K562 (cell line): Measurements from ENCODE around the gene CRYBB1. TPM values are rescaled to one million over a fixed set of nuclear protein-coding genes. Genes with fewer than 3 reads are reported as not detected.

ENCODE experiments used
- ADNP ChIP-seq: fragments of 200-800 bp; sonication (Bioruptor generic); IDR thresholded peaks from 2 replicates; pipeline ENCODE4 v1.6.1; 2016; ENCODE audit warnings: missing genetic modification characterization, missing compliant biosample characterization
- ATF2 ChIP-seq: sonication (generic); formaldehyde crosslinking; IDR thresholded peaks from 2 replicates; pipeline ENCODE4 v1.8.1; 2022; ENCODE audit warnings: missing genetic modification reagents
- ATF7 ChIP-seq: fragments of 450-650 bp; IDR thresholded peaks from 2 replicates; pipeline ENCODE4 v1.7.1; 2014; ENCODE audit warnings: mild to moderate bottlenecking, moderate library complexity
- ERF ChIP-seq: fragments of 450-650 bp; formaldehyde crosslinking; IDR thresholded peaks from 2 replicates; pipeline ENCODE4 v1.4.0; 2020; ENCODE audit warnings: mild to moderate bottlenecking, mixed read lengths
- ETV5 ChIP-seq: sonication (generic); formaldehyde crosslinking; IDR thresholded peaks from 2 replicates; pipeline ENCODE4 v1.4.0; 2020; ENCODE audit warnings: low read depth, mild to moderate bottlenecking, missing genetic modification reagents
- EWSR1 ChIP-seq: fragments of 450-650 bp; IDR thresholded peaks from 2 replicates; pipeline ENCODE4 v1.6.1; 2018; ENCODE audit warnings: borderline replicate concordance, mild to moderate bottlenecking, low read depth, moderate library complexity; ENCODE audit not compliant: partially characterized antibody
- GTF3C2 ChIP-seq: IDR thresholded peaks from 3 replicates; pipeline ENCODE4 v1.6.1; 2011; ENCODE audit warnings: borderline replicate concordance, mild to moderate bottlenecking, moderate library complexity; ENCODE audit not compliant: insufficient read length; ENCODE audit errors: extremely low read depth
- KHSRP ChIP-seq: fragments of 450-650 bp; IDR thresholded peaks from 2 replicates; pipeline ENCODE4 v1.6.1; 2017
- KLF1 ChIP-seq: fragments of 450-650 bp; IDR thresholded peaks from 2 replicates; pipeline ENCODE4 v1.6.1; 2016; ENCODE audit warnings: missing genetic modification characterization, missing compliant biosample characterization
- MYC ChIP-seq, 2 experiments: fragments of 250-450 bp in 1 of 2; sonication (Bioruptor Pico) in 1 of 2; IDR thresholded peaks; 2 replicates each; pipeline versions ENCODE4 v1.5.1 to v1.6.1; 2012 to 2021; ENCODE audit warnings: low read depth in 2 of 2, borderline replicate concordance in 1 of 2, improper control_type of control experiment in 1 of 2, low read length in 1 of 2, mild to moderate bottlenecking in 1 of 2, moderate library complexity in 1 of 2
- NFATC3 ChIP-seq: fragments of 450-650 bp; IDR thresholded peaks from 2 replicates; pipeline ENCODE4 v1.6.1; 2017; ENCODE audit warnings: mild to moderate bottlenecking
- NR0B1 ChIP-seq: fragments of 450-650 bp; IDR thresholded peaks from one replicate; pipeline ENCODE4 v1.6.1; 2018; ENCODE audit warnings: mild to moderate bottlenecking, moderate library complexity; ENCODE audit not compliant: partially characterized antibody
- PHF20 ChIP-seq: fragments of 450-650 bp; IDR thresholded peaks from 2 replicates; pipeline ENCODE4 v1.6.1; 2018; ENCODE audit not compliant: partially characterized antibody
- POLR2G ChIP-seq: fragments of 200-400 bp; formaldehyde crosslinking; IDR thresholded peaks from 2 replicates; pipeline ENCODE4 v1.6.1; 2017; ENCODE audit warnings: low read depth, mild to moderate bottlenecking, antibody characterized with exemption, low read length, moderate library complexity
- PTBP1 ChIP-seq: fragments of 200-400 bp; formaldehyde crosslinking; IDR thresholded peaks from 2 replicates; pipeline ENCODE4 v1.6.1; 2017; ENCODE audit warnings: low read depth, low read length
- RB1 ChIP-seq: fragments of 450-650 bp; IDR thresholded peaks from 2 replicates; pipeline ENCODE4 v1.6.1; 2017; ENCODE audit warnings: low read depth, mild to moderate bottlenecking
- ZFP30 ChIP-seq: fragments of 250-450 bp; sonication (Bioruptor Pico); IDR thresholded peaks from 2 replicates; pipeline ENCODE4 v1.8.0; 2022; ENCODE audit warnings: moderate library complexity, mild to moderate bottlenecking, inconsistent platforms, borderline replicate concordance
- ZNF146 ChIP-seq: IDR thresholded peaks from one replicate; pipeline ENCODE4 v1.6.1; 2018; ENCODE audit warnings: missing compliant biosample characterization; ENCODE audit not compliant: unreplicated experiment
- ZNF449 ChIP-seq: fragments of 250-450 bp; sonication (Bioruptor Pico); IDR thresholded peaks from 2 replicates; pipeline ENCODE4 v1.8.0; 2022; ENCODE audit warnings: moderate library complexity, mild to moderate bottlenecking, inconsistent platforms
- ZNF780A ChIP-seq: fragments of 250-450 bp; sonication (Bioruptor Pico); IDR thresholded peaks from 2 replicates; pipeline ENCODE4 v1.5.0; 2021; ENCODE audit warnings: mild to moderate bottlenecking
- polyA plus RNA-seq, 8 experiments: library from polyadenylated mRNA; depleted of rRNA in 4 of 8; stranded (reverse) in 5 of 8; unstranded in 3 of 8; fragments of >200 nt; fragmentation: Nextera tagmentation in 2 of 8; fragmentation: Illumina TruSeq in 1 of 8; extraction: Ambion mirVana in 2 of 8; extraction: Trizol in 1 of 8; gene quantifications; 2 replicates each; pipeline versions ENCODE4 v1.2.1 to v1.2.3, GENCODE V29; 2011 to 2014; ENCODE audit warnings: inconsistent platforms in 1 of 8, missing spikeins in 1 of 8
- total RNA-seq, 7 experiments: library from RNA; depleted of rRNA in 6 of 7; stranded (reverse); fragments of >200 nt in 6 of 7; fragmentation: Illumina TruSeq in 2 of 7; extraction: Trizol in 2 of 7; gene quantifications; 2 replicates each; pipeline versions ENCODE4 v1.2.1 to v1.2.3, GENCODE V29; 2011 to 2021; ENCODE audit warnings: low replicate concordance in 1 of 7

The CRYBB1 gene
- total and polyA plus RNA-seq, 9 of the 15 experiments (the other 6 are each of a cell fraction or from before 2014, with no cell fraction given) = 0.16 to 0.45 (median 0.33) TPM; not detected in 2

- no peak for TF ChIP-seq NR0B1
- no peak for TF ChIP-seq ZNF449 (CRISPR knock-in tag)
- TF ChIP-seq PTBP1 = no peak
- no peak for TF ChIP-seq RB1
- TF ChIP-seq ERF (CRISPR knock-in tag) = no peak
- no peak for TF ChIP-seq MYC (IDR thresholded peaks at IDR 0.05; ENCODE audit: low read depth, low read length)
- TF ChIP-seq MYC (CRISPR knock-in tag; IDR thresholded peaks at IDR 0.05; ENCODE audit: borderline replicate concordance, low read depth) = no peak
- TF ChIP-seq ATF7 = no peak
- no peak for TF ChIP-seq ZNF780A (CRISPR knock-in tag)
- TF ChIP-seq EWSR1 = no peak
- no peak for TF ChIP-seq ZFP30 (CRISPR knock-in tag)
- TF ChIP-seq PHF20 = peak; percentile 35
- TF ChIP-seq POLR2G = no peak
- no peak for TF ChIP-seq GTF3C2
- TF ChIP-seq ETV5 (CRISPR knock-in tag) = no peak; the same call in 1 of the 2 replicates
- peak; percentile 63; the same call in 1 of the 2 replicates for TF ChIP-seq NFATC3
- no peak for TF ChIP-seq ADNP (tag)
- TF ChIP-seq KLF1 (tag) = no peak
- TF ChIP-seq ATF2 = no peak
- no peak for TF ChIP-seq ZNF146 (CRISPR knock-in tag)
- TF ChIP-seq KHSRP = no peak; the same call in 1 of the 2 replicates
These were observed at the start of gene CRYBB1 (continued) for GRCh38 chr22:26617271-26618199.
